Right lobe of liver (tissue), 4 donors: ENCODE measurements around the gene LRRC28.

Experiments used
- POLR2A ChIP-seq: fragments of 450-650 bp; IDR thresholded peaks from one replicate; pipeline ENCODE4 v1.6.1; 2017; ENCODE audit warnings: antibody characterized with exemption, mild to moderate bottlenecking
- TF ChIP-seq, protein P1 (sequence below), 4 donors: fragments of 200-600 bp in 3 of 4; fragments of 450-650 bp in 1 of 4; IDR thresholded peaks; one replicate each; pipeline versions ENCODE4 v1.5.1 to v1.8.0; 2016 to 2022; ENCODE audit warnings: antibody characterized with exemption in 4 of 4, mild to moderate bottlenecking in 2 of 4
- donor health status: DM: no; HTN: no; CAD: no.
- donor health status: DM: no; HTN: no; CAD: no.
- donor health status: DM: no; HTN: yes; CAD: no.

DNA sequence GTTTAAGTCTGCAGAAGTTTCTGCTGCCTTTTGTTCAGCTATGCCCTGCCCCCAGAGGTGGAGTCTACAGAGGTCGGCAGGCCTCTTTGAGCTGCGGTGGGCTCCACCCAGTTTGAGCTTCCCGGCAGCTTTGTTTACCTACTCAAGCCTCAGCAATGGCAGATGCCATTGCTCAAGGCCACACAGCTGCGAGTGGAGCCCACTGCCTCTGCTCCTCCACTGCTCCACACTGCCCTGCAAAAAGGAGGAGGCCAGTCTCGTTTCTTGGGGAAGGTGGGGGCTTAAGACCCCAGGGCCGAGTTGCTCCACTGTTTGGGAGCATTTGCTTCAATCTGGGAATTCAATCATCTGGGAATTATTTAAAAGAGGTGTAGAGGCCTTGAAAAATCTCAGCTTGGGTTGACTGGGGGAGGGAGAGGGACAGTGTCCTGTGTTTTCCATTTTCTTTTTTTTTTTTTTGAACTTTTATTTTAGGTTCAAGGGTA, 169.9 kb downstream of the LRRC28 start:
- TF ChIP-seq, protein P1, sequence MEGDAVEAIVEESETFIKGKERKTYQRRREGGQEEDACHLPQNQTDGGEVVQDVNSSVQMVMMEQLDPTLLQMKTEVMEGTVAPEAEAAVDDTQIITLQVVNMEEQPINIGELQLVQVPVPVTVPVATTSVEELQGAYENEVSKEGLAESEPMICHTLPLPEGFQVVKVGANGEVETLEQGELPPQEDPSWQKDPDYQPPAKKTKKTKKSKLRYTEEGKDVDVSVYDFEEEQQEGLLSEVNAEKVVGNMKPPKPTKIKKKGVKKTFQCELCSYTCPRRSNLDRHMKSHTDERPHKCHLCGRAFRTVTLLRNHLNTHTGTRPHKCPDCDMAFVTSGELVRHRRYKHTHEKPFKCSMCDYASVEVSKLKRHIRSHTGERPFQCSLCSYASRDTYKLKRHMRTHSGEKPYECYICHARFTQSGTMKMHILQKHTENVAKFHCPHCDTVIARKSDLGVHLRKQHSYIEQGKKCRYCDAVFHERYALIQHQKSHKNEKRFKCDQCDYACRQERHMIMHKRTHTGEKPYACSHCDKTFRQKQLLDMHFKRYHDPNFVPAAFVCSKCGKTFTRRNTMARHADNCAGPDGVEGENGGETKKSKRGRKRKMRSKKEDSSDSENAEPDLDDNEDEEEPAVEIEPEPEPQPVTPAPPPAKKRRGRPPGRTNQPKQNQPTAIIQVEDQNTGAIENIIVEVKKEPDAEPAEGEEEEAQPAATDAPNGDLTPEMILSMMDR (IDR thresholded peaks at IDR 0.05): no peak
- TF ChIP-seq POLR2A: no peak
